Measurements from ENCODE around the gene ANKRD55. TPM values are rescaled to one million over a fixed set of nuclear protein-coding genes. Genes with fewer than 3 reads are reported as not detected.

The ANKRD55 gene
- total RNA-seq, 2 experiments from 2014 or later = 9.7 to 10.2 TPM

- Mint-ChIP-seq H3K27ac (peak overlapping the region; percentile 2), H3K4me1 (ENCODE audit: low read depth) (peaks cover 34% of the 10 kb centered on the region), H3K4me3 (no peak overlapping the region), H3K9me3 (no peaks in the 10 kb centered on the region), H3K36me3 (ENCODE audit: low read depth) (no peaks in the 10 kb centered on the region), H3K27me3 (no peaks in the 10 kb centered on the region)
- CTCF ChIA-PET = interaction anchor here (0.6 to 3.3 kb wide), 16 partner anchors 31 to 637 kb away, joined by 3 to 22 read pairs (median 4); no protein-coding TSS in a partner anchor
- Histone ChIP-seq H3K27me3 (ENCODE audit: control insufficient read depth in 1 of 2, insufficient read depth in 2 of 2, low read length in 2 of 2) (no peaks in the 10 kb centered on the region), H3K4me1 (ENCODE audit: insufficient read depth, low read length) (peaks cover 6% of the 10 kb centered on the region), H3K9me3 (ENCODE audit: control insufficient read depth in 1 of 2, insufficient read depth in 1 of 2, low read length in 2 of 2) (no peaks in the 10 kb centered on the region), H3K4me3 (ENCODE audit: low read length) (no peak overlapping the region), H3K36me3 (ENCODE audit: insufficient read depth, low read length) (no peaks in the 10 kb centered on the region), H3K27ac (ENCODE audit: low read depth in 1 of 2, low read length in 2 of 2) (no peak overlapping the region)
- DNase-seq (peak; percentile 39 to 86 (median 50)), ATAC-seq (ENCODE audit: poor library complexity) (peak; percentile 95)
- intact Hi-C loops (cut with DNase I, micrococcal nuclease) = loop anchor here (1.0 to 5.0 kb wide), 6 partner anchors 54 to 636 kb away; no protein-coding TSS in a partner anchor
- peak; percentile 85 for TF ChIP-seq CTCF (IDR thresholded peaks at IDR 0.05)
- POLR2A ChIA-PET = interaction anchor here (0.6 to 2.3 kb wide), 15 partner anchors 9 to 268 kb away, joined by 3 to 10 read pairs (median 4); partner anchors contain the start of gene IL6ST
Observed at GRCh38 chr5:56200971-56201666, 32.0 kb downstream of the ANKRD55 start.

GRCh38 chr5:56195016-56195415 lies 38.1 kb downstream of the ANKRD55 start:
- H3K36me3 Mint-ChIP-seq (ENCODE audit: low read depth) = no peaks in the 10 kb centered on the region
- Histone ChIP-seq H3K27ac (ENCODE audit: low read depth in 1 of 2, low read length in 2 of 2) (no peak overlapping the region), H3K36me3 (ENCODE audit: insufficient read depth, low read length) (no peaks in the 10 kb centered on the region), H3K9me3 (ENCODE audit: control insufficient read depth in 1 of 2, insufficient read depth in 1 of 2, low read length in 2 of 2) (no peaks in the 10 kb centered on the region), H3K27me3 (ENCODE audit: control insufficient read depth in 1 of 2, insufficient read depth in 2 of 2, low read length in 2 of 2) (no peaks in the 10 kb centered on the region), H3K4me3 (ENCODE audit: low read length) (no peak overlapping the region), H3K4me1 (ENCODE audit: insufficient read depth, low read length) (peaks cover 4% of the 10 kb centered on the region)
- no peaks in the 10 kb centered on the region for H3K27me3 Mint-ChIP-seq
- ATAC-seq (ENCODE audit: poor library complexity) = no peak
- intact Hi-C loops (cut with DNase I, micrococcal nuclease) = no loop called here
- POLR2A ChIA-PET = no interaction called here
- CTCF ChIA-PET = no interaction called here
- no peak for TF ChIP-seq CTCF (IDR thresholded peaks at IDR 0.05)
- H3K4me3 Mint-ChIP-seq = no peak overlapping the region
- H3K4me1 Mint-ChIP-seq (ENCODE audit: low read depth) = peaks cover 35% of the 10 kb centered on the region
- H3K9me3 Mint-ChIP-seq = peaks cover 5% of the 10 kb centered on the region
- no peak overlapping the region for H3K27ac Mint-ChIP-seq
- DNase-seq = no peak

DNA sequence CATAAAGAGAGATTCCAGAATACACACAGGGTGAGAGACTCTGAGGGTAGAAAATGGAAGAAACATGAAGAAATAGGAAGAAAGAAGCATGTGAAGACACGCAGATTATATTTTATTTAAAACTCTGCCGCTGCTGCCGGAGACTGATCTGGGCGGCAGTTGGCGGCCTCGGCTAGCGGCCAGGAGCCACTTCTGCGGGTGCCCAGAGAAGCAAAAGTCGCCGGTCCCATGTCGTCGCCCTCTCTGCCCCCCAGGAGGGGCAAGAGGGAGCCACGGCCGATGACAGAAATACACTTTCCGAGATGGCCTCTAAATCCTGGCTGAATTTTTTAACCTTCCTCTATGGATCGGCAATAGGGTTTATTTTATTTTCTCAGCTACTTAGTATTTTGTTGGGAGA lies 40.9 kb downstream of the ANKRD55 start:
- Histone ChIP-seq H3K36me3 (ENCODE audit: insufficient read depth, low read length) (no peaks in the 10 kb centered on the region), H3K4me3 (ENCODE audit: low read length) (no peak overlapping the region), H3K4me1 (ENCODE audit: insufficient read depth, low read length) (peaks cover 4% of the 10 kb centered on the region), H3K27me3 (ENCODE audit: control insufficient read depth in 1 of 2, insufficient read depth in 2 of 2, low read length in 2 of 2) (no peaks in the 10 kb centered on the region), H3K27ac (ENCODE audit: low read depth in 1 of 2, low read length in 2 of 2) (no peak overlapping the region), H3K9me3 (ENCODE audit: control insufficient read depth in 1 of 2, insufficient read depth in 1 of 2, low read length in 2 of 2) (no peaks in the 10 kb centered on the region)
- no peak for TF ChIP-seq CTCF (IDR thresholded peaks at IDR 0.05)
- DNase-seq (no peak), ATAC-seq (ENCODE audit: poor library complexity) (no peak)
- intact Hi-C loops (cut with DNase I, micrococcal nuclease) = loop anchor here in 1 of 2 experiments (5.0 kb wide), 1 partner anchor 35 kb away; no protein-coding TSS in a partner anchor
- ChIA-PET POLR2A (interaction anchor here (0.9 kb wide), 1 partner anchor 8 kb away, joined by 3 read pairs; no protein-coding TSS in a partner anchor), CTCF (no interaction called here)
- H3K36me3 Mint-ChIP-seq (ENCODE audit: low read depth) = no peaks in the 10 kb centered on the region
- H3K9me3 Mint-ChIP-seq = peaks cover 5% of the 10 kb centered on the region
- peaks cover 35% of the 10 kb centered on the region for H3K4me1 Mint-ChIP-seq (ENCODE audit: low read depth)
- H3K27ac Mint-ChIP-seq = no peak overlapping the region
- no peaks in the 10 kb centered on the region for H3K27me3 Mint-ChIP-seq
- H3K4me3 Mint-ChIP-seq = no peak overlapping the region
